ENCODE data around the gene TEAD1. TPM values are rescaled to one million over a fixed set of nuclear protein-coding genes. Genes with fewer than 3 reads are reported as not detected.

Gene TEAD1
- total and polyA plus RNA-seq, 2 experiments from 2014 or later = 24.5 to 103 TPM

DNA sequence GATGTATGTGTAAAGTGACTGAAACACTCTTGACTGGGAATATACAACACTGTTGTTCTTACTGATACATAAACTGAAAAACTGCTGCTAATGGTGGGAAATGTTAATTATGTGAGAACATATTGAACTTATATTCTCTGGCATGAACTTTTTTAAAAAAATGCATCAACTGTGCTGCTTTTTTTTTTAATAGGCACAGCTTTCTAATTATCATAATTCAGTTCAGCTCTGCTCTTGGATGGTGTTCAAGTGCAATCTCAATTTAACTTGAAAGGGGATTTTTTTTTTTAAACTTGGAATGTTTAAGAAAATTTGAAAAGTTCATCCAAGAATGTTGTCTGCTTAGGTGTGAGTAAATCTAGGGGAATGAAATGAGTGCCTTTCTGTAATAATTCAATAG is 5.2 kb downstream of the TEAD1 start (continued):
- TF ChIP-seq, protein P1, sequence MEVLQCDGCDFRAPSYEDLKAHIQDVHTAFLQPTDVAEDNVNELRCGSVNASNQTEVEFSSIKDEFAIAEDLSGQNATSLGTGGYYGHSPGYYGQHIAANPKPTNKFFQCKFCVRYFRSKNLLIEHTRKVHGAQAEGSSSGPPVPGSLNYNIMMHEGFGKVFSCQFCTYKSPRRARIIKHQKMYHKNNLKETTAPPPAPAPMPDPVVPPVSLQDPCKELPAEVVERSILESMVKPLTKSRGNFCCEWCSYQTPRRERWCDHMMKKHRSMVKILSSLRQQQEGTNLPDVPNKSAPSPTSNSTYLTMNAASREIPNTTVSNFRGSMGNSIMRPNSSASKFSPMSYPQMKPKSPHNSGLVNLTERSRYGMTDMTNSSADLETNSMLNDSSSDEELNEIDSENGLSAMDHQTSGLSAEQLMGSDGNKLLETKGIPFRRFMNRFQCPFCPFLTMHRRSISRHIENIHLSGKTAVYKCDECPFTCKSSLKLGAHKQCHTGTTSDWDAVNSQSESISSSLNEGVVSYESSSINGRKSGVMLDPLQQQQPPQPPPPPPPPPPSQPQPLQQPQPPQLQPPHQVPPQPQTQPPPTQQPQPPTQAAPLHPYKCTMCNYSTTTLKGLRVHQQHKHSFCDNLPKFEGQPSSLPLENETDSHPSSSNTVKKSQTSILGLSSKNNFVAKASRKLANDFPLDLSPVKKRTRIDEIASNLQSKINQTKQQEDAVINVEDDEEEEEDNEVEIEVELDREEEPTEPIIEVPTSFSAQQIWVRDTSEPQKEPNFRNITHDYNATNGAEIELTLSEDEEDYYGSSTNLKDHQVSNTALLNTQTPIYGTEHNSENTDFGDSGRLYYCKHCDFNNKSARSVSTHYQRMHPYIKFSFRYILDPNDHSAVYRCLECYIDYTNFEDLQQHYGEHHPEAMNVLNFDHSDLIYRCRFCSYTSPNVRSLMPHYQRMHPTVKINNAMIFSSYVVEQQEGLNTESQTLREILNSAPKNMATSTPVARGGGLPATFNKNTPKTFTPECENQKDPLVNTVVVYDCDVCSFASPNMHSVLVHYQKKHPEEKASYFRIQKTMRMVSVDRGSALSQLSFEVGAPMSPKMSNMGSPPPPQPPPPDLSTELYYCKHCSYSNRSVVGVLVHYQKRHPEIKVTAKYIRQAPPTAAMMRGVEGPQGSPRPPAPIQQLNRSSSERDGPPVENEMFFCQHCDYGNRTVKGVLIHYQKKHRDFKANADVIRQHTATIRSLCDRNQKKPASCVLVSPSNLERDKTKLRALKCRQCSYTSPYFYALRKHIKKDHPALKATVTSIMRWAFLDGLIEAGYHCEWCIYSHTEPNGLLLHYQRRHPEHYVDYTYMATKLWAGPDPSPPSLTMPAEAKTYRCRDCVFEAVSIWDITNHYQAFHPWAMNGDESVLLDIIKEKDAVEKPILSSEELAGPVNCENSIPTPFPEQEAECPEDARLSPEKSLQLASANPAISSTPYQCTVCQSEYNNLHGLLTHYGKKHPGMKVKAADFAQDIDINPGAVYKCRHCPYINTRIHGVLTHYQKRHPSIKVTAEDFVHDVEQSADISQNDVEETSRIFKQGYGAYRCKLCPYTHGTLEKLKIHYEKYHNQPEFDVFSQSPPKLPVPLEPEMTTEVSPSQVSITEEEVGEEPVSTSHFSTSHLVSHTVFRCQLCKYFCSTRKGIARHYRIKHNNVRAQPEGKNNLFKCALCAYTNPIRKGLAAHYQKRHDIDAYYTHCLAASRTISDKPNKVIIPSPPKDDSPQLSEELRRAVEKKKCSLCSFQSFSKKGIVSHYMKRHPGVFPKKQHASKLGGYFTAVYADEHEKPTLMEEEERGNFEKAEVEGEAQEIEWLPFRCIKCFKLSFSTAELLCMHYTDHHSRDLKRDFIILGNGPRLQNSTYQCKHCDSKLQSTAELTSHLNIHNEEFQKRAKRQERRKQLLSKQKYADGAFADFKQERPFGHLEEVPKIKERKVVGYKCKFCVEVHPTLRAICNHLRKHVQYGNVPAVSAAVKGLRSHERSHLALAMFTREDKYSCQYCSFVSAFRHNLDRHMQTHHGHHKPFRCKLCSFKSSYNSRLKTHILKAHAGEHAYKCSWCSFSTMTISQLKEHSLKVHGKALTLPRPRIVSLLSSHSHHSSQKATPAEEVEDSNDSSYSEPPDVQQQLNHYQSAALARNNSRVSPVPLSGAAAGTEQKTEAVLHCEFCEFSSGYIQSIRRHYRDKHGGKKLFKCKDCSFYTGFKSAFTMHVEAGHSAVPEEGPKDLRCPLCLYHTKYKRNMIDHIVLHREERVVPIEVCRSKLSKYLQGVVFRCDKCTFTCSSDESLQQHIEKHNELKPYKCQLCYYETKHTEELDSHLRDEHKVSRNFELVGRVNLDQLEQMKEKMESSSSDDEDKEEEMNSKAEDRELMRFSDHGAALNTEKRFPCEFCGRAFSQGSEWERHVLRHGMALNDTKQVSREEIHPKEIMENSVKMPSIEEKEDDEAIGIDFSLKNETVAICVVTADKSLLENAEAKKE (CRISPR knock-in tag; IDR thresholded peaks at IDR 0.05) = no peak
- no peak for TF ChIP-seq NANOG (IDR thresholded peaks at IDR 0.05; ENCODE audit: borderline replicate concordance)

DNA sequence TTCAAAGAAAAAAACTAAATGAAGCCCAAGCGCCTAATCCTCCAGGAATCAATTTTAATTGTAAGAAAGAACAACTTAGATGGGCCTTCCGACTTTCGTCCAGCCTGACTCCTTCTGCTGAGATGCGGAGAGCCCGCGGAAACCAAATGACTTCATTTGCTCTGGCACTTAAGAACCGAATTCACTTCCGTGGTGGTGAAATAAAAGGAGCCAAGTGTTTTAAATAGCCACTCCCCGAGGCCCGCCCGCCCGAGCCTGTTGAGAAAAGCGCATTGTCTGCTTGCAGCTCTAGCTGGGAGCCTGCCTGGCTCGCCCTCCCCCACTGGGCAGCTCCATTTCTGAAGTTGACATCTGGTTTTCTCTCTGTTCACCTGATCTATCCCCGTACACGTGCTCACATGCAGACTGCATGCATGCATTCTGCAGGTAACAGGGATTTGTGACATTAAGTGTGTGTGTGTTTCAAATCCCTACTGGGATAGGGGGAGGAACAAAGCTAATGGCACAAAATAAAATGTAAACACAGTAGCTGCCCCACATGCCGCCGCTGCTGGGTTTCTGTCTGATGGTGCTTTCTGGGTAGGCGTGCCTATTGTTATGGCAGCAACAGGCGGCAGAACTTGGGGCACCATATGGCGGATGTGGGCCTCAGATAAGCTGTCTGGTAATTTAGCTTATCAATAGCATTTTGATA is 6.2 kb downstream of the TEAD1 start:
- Mint-ChIP-seq H3K27ac (peak overlapping the region; percentile 93), H3K36me3 (ENCODE audit: low read depth) (peaks cover 9% of the 10 kb centered on the region), H3K4me1 (peaks cover 88% of the 10 kb centered on the region), H3K27me3 (ENCODE audit: insufficient read depth, low read depth, poor library complexity) (peaks cover 9% of the 10 kb centered on the region), H3K4me3 (peak overlapping the region; percentile 69), H3K9me3 (no peaks in the 10 kb centered on the region)
- peak; percentile 82 for ATAC-seq
- peak overlapping the region; percentile 89 for H3K27ac ChIP-seq (ENCODE audit: low read depth)
- H3K4me3 ChIP-seq = peak overlapping the region; percentile 48
- H3K4me2 ChIP-seq = peak overlapping the region; percentile 82
- no peak overlapping the region for H2AFZ ChIP-seq
- no peaks in the 10 kb centered on the region for H3K9me2 ChIP-seq (ENCODE audit: insufficient read depth)
- H3K27me3 ChIP-seq (ENCODE audit: insufficient read depth) = peaks cover 10% of the 10 kb centered on the region
- DNase-seq (ENCODE audit: low spot score) = peak; percentile 97
- no peaks in the 10 kb centered on the region for H3F3A ChIP-seq (replicated peaks; ENCODE audit: low read depth)
- peaks cover 88% of the 10 kb centered on the region for H3K79me2 ChIP-seq (replicated peaks; ENCODE audit: insufficient read depth)
- H4K20me1 ChIP-seq (replicated peaks; ENCODE audit: insufficient read depth) = peaks cover 49% of the 10 kb centered on the region
- peaks cover 80% of the 10 kb centered on the region for H3K4me1 ChIP-seq (ENCODE audit: insufficient read depth)
- H3K36me3 ChIP-seq (ENCODE audit: insufficient read depth) = no peaks in the 10 kb centered on the region
- TF ChIP-seq POLR2AphosphoS5 (IDR thresholded peaks at IDR 0.05; ENCODE audit: low read depth) (no peak), STAT1 (IDR thresholded peaks at IDR 0.05; ENCODE audit: unreplicated experiment) (no peak), NANOG (IDR thresholded peaks at IDR 0.05; ENCODE audit: borderline replicate concordance) (no peak), CREB1 (CRISPR knock-in tag; IDR thresholded peaks at IDR 0.05; ENCODE audit: low read depth) (no peak; the same call in 1 of the 2 replicates), ZNF331 (CRISPR knock-in tag; IDR thresholded peaks at IDR 0.05; ENCODE audit: low read depth) (no peak), JUNB (IDR thresholded peaks at IDR 0.05; ENCODE audit: unreplicated experiment) (no peak), ZNF114 (CRISPR knock-in tag; IDR thresholded peaks at IDR 0.05) (no peak), EZH2phosphoT487 (IDR thresholded peaks at IDR 0.05; ENCODE audit: unreplicated experiment) (no peak)
- TF ChIP-seq, protein P2, sequence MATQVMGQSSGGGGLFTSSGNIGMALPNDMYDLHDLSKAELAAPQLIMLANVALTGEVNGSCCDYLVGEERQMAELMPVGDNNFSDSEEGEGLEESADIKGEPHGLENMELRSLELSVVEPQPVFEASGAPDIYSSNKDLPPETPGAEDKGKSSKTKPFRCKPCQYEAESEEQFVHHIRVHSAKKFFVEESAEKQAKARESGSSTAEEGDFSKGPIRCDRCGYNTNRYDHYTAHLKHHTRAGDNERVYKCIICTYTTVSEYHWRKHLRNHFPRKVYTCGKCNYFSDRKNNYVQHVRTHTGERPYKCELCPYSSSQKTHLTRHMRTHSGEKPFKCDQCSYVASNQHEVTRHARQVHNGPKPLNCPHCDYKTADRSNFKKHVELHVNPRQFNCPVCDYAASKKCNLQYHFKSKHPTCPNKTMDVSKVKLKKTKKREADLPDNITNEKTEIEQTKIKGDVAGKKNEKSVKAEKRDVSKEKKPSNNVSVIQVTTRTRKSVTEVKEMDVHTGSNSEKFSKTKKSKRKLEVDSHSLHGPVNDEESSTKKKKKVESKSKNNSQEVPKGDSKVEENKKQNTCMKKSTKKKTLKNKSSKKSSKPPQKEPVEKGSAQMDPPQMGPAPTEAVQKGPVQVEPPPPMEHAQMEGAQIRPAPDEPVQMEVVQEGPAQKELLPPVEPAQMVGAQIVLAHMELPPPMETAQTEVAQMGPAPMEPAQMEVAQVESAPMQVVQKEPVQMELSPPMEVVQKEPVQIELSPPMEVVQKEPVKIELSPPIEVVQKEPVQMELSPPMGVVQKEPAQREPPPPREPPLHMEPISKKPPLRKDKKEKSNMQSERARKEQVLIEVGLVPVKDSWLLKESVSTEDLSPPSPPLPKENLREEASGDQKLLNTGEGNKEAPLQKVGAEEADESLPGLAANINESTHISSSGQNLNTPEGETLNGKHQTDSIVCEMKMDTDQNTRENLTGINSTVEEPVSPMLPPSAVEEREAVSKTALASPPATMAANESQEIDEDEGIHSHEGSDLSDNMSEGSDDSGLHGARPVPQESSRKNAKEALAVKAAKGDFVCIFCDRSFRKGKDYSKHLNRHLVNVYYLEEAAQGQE (IDR thresholded peaks at IDR 0.05; ENCODE audit: unreplicated experiment) = no peak
- TF ChIP-seq, protein P3, sequence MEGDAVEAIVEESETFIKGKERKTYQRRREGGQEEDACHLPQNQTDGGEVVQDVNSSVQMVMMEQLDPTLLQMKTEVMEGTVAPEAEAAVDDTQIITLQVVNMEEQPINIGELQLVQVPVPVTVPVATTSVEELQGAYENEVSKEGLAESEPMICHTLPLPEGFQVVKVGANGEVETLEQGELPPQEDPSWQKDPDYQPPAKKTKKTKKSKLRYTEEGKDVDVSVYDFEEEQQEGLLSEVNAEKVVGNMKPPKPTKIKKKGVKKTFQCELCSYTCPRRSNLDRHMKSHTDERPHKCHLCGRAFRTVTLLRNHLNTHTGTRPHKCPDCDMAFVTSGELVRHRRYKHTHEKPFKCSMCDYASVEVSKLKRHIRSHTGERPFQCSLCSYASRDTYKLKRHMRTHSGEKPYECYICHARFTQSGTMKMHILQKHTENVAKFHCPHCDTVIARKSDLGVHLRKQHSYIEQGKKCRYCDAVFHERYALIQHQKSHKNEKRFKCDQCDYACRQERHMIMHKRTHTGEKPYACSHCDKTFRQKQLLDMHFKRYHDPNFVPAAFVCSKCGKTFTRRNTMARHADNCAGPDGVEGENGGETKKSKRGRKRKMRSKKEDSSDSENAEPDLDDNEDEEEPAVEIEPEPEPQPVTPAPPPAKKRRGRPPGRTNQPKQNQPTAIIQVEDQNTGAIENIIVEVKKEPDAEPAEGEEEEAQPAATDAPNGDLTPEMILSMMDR (conservative IDR thresholded peaks at IDR 0.05; ENCODE audit: low read depth in 2 of 2) = no peak
- TF ChIP-seq, protein P4, sequence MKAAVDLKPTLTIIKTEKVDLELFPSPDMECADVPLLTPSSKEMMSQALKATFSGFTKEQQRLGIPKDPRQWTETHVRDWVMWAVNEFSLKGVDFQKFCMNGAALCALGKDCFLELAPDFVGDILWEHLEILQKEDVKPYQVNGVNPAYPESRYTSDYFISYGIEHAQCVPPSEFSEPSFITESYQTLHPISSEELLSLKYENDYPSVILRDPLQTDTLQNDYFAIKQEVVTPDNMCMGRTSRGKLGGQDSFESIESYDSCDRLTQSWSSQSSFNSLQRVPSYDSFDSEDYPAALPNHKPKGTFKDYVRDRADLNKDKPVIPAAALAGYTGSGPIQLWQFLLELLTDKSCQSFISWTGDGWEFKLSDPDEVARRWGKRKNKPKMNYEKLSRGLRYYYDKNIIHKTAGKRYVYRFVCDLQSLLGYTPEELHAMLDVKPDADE (IDR thresholded peaks at IDR 0.05) = no peak
